Measurements from ENCODE around the gene PITPNC1. TPM values are rescaled to one million over a fixed set of nuclear protein-coding genes. Genes with fewer than 3 reads are reported as not detected.
"Not testable (repeated sequence)": the region's sequence is repeated elsewhere in the genome, so short reads cannot be mapped to it uniquely, and the experiment has no call there.

PITPNC1 gene
- total RNA-seq, 1 donor from 2014 or later = 32.1 TPM

DNA sequence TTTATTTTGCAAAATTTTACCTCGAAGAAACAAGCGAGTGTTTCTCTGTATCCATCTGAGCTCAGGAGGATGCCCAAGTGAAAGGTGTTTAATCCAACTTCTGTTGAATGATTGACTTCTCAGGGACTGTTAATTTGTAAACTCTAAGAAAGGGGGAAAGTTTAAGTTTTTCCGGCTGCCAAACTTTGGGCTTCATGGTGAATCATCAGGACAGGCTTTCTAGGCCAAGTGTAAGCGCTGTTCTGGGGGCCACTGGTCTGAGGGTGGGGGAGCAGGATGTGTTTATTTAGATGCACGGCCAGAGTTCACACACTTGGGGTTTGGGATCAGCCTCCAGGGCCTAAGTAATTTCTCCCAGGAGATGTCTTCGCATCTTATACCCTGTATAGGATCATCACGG, 110.4 kb downstream of the PITPNC1 start:
- no peak for DNase-seq (ENCODE audit: low spot score)

DNA sequence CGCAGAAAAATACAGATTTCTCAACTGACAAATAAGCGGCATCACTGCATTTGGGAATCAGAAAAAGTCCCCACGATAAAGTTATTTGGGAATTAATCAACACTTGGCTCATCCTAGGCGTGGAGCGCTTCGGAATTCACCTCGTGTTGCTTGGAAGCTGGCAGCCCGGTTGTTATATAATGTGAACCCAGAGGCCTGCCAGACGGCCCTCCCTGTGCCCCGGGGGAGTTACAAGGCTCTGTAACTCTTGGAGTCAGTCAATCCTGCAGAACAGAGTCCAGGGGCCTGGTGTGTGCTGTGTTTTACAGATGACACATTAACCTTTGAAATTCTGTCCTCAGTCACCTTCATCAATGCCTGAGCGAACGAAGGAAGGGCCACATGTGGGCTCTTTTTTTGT, 111.1 kb downstream of the PITPNC1 start:
- DNase-seq (ENCODE audit: low spot score) = no peak

DNA sequence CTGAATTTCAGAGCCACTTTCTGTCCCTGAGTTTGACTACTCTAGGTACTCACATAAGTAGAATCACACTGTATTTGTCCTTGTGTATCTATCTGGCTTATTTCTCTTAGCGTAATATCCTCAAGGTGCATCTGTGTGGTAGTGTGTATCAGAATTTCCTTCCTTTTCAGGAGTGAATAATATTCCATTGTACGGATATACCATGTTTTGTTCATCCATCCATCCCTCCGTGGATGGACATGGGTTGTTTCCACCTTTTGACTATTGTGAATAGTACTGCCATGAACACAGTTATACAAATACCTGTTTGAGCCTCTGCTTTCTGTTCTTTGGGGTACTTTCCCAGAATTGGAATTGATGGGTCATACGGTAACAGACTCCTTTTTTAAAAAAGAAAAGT, 111.7 kb downstream of the PITPNC1 start:
- DNase-seq (ENCODE audit: low spot score) = no peak

DNA sequence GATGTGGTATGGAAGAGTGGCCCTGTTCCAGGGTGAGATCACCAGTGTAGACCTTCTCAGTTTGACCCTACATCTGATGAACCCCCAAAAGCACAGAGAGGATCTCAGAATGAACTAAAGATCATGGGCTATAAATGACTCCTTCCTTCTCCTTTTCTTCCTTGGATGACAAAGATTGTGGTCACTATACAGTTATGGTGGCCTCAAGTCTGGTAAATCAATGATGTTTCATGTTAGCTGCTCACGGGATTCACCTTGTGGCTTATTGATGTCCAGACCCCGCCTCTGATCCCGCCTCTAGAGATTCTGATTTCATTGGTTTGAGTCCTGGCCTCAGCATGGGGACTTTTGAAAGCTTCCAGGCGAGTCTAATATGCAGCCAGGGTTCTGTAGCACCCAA, 112.2 kb downstream of the PITPNC1 start:
- no peak for DNase-seq (ENCODE audit: low spot score)

DNA sequence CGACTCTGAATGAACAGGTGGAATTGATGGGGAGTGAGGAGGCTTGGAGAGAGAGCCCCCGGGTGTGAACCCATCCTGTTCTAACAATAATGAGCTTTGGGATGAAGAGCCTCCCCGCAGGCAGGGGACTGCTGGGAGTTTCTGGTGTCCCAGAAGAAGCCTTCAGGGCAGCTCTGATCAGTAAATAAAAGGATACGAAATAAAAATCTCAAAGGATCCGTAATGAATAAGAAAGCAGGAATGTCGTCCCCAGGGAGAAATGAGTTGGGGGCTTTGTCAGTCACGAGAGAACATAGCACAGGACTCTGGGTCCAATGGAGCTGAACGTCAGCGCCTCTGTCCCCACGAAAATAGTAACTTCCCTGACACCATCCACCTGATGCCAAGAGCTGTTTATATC, 113.4 kb downstream of the PITPNC1 start:
- no peak for DNase-seq (ENCODE audit: low spot score)

DNA sequence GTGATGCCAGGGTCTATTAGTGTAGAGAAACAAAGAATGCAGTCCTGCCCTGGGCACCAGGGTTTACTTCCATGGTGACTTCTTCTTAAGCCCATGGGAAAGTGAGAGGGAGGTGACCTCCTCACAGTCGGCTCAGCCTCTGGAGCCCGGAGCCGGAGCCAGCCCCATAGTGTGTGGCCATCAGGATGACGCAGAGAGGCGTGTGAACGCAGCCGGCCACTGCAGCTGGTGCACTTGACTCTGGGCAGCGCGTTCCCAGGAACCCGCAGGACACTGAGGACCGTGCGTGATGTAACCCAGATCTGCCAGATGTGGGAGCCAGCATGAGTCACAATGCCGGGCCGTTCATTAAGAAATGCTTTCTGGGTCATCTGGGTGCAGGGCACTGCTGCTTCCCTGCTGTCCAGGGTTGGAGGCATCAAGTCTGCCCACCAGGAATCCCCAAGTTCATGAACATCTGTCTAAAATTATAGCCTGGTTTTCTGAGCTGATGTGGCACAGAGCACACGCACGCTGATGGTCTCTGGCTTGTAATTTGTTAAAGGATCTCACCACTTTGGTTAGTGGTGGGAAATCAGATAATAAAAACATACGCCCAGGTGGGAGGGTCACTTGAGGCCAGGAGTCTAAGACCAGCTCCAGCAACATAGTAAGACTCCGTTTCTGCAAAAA, 114.1 kb downstream of the PITPNC1 start:
- DNase-seq (ENCODE audit: low spot score) = peak; percentile 49

DNA sequence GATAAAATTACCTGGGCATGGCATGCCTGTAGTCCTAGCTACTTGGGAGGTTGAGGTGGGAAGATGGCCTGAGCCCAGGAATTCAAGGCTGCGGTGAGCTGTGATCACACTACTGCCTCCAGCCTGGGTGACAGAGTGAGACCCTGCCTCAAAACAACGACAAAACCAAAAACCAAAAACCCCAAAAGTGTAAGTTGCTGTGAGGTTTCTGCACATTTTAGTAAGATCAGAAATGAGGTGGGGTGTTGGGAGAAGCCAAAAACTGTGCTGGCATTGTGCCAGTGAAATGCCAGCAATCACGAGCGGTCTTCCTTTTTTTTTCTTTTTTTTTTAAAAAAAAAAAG, 114.6 kb downstream of the PITPNC1 start:
- no peak for DNase-seq (ENCODE audit: low spot score)

DNA sequence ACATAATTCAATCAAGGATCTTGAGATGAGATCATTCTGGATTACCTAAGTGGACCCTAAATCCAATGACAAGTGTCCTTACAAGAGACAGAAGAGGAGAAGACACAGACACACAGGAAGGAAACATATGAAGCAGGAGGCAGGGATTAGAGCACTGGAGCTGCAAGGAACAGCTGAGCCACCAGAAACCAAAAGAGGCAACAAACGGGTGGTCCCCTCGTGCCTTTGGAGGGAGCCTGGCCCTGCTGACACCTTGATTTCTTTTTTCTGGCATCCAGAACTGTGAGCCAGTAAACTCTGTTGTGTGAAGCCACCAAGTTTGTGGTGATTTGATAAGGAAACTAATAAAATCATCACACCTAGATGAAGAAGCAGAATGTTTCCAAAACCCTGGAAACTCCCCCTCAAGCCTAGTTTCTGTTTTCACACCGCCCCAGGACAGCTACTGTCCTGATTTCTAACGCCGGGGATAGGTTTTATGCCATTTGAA, 115.2 kb downstream of the PITPNC1 start:
- no peak for DNase-seq (ENCODE audit: low spot score)

DNA sequence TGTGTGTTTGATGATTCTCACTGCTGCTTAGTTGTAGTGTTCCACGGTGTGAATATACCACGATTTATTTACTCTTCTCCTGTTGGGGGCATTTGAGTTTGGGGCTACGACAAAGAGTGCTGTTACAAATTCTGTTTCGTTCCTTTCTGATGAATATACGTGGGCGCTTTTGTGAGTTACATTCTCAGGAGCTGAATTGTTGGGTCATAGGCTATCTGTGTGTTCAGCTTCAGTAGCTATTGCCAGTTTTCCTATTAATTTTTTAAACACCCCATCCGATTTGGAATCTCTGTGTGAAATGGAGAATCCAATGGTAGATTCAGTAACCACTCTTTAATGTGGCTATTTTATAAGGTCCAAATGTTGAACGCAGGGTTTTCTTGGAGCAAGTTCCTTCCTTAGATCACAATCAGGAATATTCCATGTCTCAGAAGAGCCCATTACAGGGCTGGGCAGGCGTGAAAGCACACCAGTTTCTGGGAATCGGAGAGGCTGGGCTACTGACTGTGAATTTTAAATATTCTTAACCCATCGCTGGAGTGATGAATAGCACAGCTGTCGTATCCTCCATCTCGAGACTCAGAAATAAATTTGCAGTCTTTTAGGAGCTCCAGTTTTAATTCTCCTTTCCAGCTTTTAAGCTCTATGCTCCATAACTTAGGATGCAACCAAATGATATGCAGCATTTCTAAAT, 115.9 kb downstream of the PITPNC1 start:
- no peak for DNase-seq (ENCODE audit: low spot score)

DNA sequence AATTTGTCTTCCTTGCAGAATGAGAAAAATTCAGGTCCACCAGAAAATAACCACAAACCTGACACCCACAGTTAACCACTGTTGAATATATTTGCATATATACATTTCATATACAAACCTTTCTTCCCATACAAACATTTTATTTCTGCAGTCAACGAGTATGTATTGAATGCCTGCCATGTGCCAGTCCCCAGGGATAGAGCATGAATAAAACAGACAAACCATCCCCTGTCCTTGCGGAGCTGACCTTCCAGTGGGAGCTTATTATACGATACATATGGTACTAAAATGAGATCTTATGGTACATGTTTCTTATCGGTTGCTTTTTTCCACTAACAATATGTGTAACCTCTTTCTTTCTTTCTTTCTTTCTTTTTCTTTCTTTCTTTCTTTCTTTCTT, 116.7 kb downstream of the PITPNC1 start:
- no peak for DNase-seq (ENCODE audit: low spot score)

DNA sequence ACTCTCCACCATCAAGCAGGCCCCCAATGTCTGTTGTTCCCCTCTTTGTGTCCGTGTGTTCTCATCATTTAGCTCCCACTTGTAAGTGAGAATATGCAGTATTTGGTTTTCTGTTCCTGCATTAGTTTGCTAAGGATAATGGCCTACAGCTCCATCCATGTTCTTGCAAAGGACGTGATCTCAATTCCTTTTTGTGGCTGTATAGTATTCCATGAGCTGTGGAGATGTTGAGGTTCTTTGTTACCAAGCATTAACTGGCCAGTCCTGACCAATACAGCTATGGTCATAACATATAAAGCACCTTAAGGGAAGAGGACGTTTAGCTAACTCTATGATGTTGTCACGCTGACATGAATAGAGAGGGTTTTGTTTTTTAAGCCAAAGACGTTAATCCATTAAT, 118.5 kb downstream of the PITPNC1 start:
- not testable (repeated sequence) for DNase-seq (ENCODE audit: low spot score)

DNA sequence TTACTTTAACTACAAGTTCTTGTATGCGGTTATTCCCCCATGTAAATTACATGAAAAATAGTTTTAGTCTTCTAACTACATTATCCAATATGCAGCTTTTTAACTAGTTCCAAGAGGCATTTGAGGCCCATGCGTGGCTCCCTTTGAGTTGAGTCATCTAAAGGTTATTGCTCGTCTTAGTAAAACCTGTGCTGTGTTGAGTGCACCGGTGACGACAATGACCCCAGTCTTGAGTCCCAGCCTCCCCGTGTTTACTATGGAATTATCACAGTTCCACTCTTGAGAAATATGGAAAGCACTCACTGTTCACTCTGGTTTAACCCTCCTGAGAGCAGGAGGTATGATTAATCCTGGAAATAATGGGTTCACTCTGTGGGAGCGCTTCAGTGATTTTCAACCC, 119.2 kb downstream of the PITPNC1 start:
- DNase-seq (ENCODE audit: low spot score) = no peak

DNA sequence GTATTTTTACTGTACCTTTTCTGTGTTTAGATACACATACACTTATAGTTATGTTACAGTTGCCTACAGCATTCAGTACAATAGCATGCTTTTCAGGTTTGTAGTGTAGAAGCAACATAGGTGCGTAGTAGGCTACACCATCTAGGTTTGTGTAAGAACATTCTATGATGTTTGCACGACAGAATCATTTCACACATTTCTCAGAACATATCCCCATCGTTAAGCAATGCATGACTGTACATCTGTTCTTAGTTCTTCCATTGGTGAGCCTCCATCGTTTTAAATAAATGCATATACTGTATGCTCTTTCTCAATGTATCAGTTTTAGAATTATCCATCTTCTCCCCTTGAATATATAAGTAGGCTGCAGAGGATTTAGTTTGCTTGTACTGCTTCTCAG, 122.6 kb downstream of the PITPNC1 start:
- DNase-seq (ENCODE audit: low spot score) = no peak

DNA sequence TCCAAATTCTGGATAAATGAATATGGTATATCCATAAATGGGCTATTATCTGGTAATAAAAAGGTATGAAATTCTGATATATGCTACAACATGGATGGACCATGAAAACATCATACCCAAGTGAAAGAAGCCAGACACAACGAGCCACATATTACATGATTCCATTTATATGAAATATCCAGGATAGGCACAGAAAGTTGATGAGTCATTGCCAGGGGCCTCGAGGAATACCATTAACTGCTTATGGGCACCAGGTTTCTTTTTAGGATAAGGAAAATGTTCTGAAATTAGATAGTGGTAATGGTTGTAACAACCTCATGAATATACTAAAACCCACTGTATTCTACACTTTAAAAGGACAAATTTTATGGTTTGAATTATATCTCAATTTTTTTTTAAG, 123.2 kb downstream of the PITPNC1 start:
- DNase-seq (ENCODE audit: low spot score) = no peak

DNA sequence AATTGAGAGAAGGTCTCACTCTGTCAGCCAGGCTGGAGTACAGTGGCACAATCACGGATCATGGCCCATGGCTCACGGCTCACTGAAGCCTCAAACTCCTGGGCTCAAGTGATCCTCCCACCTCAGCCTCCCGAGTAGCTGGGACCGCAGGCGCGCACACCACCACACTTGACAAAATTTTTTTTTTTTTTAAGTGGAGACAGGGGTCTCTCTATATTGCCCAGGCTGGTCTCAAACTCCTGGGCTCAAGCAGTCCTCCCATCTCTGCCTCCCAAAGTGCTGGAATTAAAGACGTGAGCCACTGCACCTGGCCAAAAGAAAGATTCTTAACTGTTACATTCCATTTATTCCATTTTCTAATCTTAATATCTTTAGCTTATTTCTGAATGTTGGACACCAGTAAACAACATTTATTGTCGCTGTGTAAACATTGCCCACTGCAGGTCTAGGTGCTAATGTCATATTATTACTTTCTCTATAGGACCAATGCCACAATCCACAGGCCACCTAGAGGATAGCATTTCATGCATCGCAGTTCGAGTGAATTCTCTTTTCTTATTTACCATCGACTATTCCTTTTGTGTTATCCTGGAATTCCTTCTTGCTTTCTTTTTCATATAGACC, 123.7 kb downstream of the PITPNC1 start:
- DNase-seq (ENCODE audit: low spot score) = no peak

DNA sequence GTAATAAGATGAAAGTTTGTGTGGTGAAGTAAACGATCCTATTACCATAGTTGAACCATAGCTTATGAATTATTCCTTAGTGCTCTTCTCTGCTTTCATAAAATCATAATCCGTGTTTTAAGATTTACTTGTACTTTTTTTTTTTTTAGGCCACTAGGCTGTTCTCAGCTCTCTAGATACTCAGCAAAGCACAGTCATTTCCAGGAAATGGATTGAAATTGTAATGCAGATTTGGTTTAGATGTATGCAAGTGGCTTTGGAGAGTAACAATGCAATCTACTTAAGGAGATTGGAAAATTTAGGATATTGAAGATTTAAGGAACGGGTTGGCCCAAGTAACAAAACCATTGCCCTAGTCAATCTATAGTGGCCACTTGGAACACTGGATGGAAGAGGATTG, 125.1 kb downstream of the PITPNC1 start:
- DNase-seq (ENCODE audit: low spot score) = no peak

DNA sequence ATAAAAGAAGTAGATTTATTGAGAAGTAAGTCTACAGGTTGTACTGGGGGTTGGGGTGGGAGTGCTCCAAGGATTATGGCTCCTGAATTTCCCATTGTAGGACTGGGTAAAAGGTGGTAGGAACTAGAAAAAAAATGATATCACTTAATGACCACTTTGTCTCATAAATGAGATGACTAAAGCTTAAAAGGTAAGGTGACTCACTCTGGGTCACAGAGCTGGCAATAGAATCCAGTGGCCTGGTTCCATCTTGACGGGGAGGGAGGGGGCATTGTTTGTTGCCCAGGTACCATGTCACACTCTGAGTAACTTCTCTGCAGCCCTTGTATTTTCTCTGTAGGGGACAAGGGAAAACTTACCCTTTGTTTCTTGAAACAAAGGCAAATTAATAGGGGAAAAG, 126.1 kb downstream of the PITPNC1 start:
- DNase-seq (ENCODE audit: low spot score) = no peak

DNA sequence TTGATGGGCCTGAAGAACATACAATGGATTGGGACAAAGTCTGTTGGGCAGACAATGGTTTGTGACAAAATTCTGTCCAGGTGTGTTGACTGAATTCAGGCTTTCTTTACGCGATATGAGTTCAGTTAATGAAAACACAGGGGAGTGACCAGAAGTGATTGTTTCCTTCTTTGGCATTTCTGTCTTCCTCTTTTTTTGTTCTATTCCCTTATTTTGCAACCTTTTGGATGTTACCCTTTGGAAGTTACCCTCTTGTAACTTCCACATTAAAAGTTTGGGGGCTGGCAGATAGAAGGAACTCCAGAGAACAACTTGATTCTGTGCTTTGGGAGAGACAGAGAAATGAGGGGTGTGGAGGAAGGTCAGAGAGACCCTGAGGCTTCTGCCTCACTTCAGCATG, 126.7 kb downstream of the PITPNC1 start:
- no peak for DNase-seq (ENCODE audit: low spot score)

DNA sequence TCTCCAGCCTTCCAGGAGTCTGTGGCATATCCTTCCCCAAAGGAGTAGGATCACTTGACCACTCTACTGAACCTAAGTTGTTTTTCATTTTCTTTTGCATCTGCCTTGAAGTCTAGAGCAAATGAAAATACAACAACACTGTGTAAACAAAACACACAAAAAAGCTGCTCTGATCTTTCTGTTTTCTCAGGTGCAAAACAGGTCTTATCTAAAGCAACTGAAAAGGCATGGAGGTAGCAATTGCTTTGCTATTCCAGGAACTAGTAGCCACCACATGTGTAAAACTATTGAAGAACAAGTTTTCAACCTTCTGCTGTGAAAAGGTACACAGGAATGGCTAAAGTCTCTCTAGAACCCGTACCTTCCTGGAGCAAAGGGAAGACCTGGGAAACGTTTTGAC, 127.1 kb downstream of the PITPNC1 start:
- no peak for DNase-seq (ENCODE audit: low spot score)

DNA sequence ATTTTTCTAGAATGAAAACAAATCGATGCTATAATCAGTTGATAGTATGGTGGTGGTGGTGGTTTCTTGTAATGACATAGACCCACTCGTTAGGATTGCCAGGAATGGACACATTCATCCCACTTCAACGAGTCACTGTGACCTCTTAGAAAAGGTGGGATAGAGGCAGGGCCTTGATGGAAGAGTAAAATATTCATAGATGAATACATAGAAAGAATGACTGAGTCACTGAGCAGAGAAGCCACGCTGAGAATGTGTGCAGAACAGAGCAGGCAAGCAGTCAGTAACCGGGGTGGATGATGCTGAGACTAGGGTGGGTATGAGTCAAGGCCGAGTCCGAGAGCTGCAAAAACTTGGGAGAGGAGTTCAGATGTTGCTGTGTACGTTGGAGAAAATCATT, 129.9 kb downstream of the PITPNC1 start:
- no peak for DNase-seq (ENCODE audit: low spot score)

DNA sequence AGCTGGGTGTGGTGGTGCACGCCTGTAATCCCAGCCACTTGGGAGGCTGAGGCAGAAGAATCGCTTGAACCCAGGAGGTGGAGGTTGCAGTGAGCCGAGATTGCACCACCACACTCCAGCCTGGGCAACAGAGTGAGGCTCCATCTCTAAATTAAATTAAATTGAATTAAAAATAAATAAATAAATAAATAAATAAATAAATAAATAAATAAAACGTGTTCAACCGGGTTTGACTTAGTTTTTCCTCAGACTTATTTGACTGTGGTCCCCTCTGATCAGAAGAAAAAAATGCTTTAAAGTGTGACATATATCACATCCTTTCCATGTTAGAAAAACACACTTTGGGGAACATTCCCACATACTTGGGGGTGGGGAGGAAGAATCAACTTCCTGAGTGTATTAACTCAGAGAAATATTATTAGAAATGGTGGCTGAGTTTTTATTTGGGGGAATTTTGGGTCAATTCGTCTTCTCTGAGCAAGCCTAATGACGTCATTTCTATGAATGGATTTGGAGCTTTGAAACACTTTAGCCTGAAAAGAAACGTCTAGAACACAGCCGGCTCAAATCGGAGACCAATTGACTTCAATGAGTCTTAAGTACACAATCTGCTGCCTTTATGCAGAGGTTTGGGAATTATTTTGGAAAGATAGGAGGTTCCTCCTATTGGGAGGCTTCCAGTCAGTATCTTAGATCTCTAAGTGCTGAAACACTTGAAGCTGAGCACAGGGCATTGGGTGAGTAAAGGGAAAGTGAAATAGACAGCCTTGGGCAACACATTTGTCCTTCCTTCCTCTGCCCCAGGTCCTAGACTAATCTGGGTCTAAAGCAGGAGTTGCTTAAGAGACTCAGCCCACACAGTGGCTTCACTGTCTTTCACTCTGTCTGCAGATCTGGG, 132.6 kb downstream of the PITPNC1 start:
- no peak for DNase-seq (ENCODE audit: low spot score)

DNA sequence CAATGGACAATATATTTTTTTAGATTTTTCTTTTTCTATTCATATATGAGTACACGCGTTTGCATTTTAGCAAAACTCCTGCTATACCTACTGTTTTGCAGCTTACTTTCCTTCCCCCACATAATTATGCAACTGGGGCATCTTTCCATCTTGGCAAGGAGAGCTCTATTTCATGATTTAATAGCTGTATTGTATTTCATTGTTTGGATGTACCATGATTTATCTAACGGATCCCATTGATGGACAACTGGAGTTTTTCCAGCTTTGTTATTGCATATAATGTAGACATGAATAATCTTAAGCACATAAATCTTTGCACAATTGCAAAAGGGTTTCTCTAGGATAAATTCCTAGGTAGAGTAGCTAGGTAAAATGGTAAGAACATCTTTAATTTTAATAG, 133.9 kb downstream of the PITPNC1 start:
- DNase-seq (ENCODE audit: low spot score) = no peak

Data from ureter (tissue), 1 donor.